Ishikawa (cell line): ENCODE data around the gene MRPS9.
A peak's percentile ranks its signal among the peaks of the same experiment; 100 is the strongest.

Experiments used
- CEBPB ChIP-seq: IDR thresholded peaks from 2 replicates; pipeline ENCODE4 v1.6.1; 2012
- CREB1 ChIP-seq: IDR thresholded peaks from 2 replicates; pipeline ENCODE4 v1.6.1; 2012; ENCODE audit warnings: low read depth
- EGR1 ChIP-seq: IDR thresholded peaks from 2 replicates; pipeline ENCODE4 v1.6.1; 2012
- EP300 ChIP-seq: IDR thresholded peaks from 2 replicates; pipeline ENCODE4 v1.6.1; 2012; ENCODE audit warnings: borderline replicate concordance
- NFIC ChIP-seq: IDR thresholded peaks from 2 replicates; pipeline ENCODE4 v1.6.1; 2012
- RAD21 ChIP-seq: IDR thresholded peaks from 2 replicates; pipeline ENCODE4 v1.6.1; 2012; ENCODE audit warnings: low read depth
- TAF1 ChIP-seq: IDR thresholded peaks from 2 replicates; pipeline ENCODE4 v1.6.1; 2012; ENCODE audit warnings: low read depth, mild to moderate bottlenecking
- TCF12 ChIP-seq: IDR thresholded peaks from 2 replicates; pipeline ENCODE4 v1.6.1; 2012; ENCODE audit warnings: low read depth
- YY1 ChIP-seq: IDR thresholded peaks from 2 replicates; pipeline ENCODE4 v1.6.1; 2012; ENCODE audit warnings: low read depth
- ZBTB7A ChIP-seq: IDR thresholded peaks from 2 replicates; pipeline ENCODE4 v1.6.1; 2012; ENCODE audit warnings: low read depth
- TF ChIP-seq, protein P1 (sequence below): IDR thresholded peaks from 2 replicates; pipeline ENCODE4 v1.6.1; 2012; ENCODE audit warnings: low read depth, mild to moderate bottlenecking
- TF ChIP-seq, protein P2 (sequence below): IDR thresholded peaks from 2 replicates; pipeline ENCODE4 v1.6.1; 2012
- TF ChIP-seq, protein P3 (sequence below): IDR thresholded peaks from 2 replicates; pipeline ENCODE4 v1.6.1; 2012

The MRPS9 gene

DNA sequence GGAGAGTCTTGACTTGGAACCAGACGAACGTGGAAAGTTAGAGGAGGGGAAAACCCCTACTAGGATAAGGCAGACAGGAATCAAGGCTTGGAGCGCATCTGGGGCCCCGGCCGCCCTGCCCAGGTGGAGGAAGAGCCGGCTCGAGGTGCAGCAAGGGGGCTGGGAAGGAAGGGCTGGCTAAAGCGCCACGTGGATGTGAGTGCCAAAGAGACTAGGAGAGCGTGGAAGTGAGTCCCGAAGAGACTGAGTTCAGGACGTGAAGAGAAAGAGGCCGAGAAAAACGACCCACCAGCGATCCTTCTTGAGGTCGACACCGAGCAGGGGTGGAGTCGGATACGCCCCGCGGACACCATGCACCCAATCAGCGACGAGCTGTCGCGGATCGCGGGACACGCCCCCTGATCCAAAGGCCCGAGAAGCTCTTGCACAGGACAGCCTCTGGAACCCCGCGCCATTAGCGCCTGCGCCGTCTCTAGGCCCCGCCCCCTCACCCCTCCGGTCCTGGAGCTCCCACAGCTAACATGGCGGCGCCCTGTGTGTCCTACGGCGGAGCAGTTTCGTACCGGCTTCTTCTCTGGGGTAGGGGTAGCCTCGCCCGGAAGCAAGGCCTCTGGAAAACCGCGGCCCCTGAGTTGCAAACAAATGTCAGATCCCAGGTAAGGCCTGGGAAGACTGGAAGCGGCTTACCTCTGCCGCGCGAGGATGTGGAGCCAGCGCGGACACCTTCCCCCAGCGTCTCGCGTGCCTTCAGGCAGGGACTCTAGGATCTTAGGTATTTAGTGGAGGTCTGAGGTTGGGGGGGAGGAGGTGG lies at the start of gene MRPS9:
TSS of gene MRPS9 (plus strand) at position 498 of the 811 bp plus-strand sequence. CDS start at position 522, 24 bp downstream.
- TF ChIP-seq ZBTB7A (no peak), RAD21 (no peak), NFIC (no peak), CEBPB (no peak), EP300 (no peak), TAF1 (peak; percentile 97), YY1 (peak; percentile 96)
- TF ChIP-seq, protein P1, sequence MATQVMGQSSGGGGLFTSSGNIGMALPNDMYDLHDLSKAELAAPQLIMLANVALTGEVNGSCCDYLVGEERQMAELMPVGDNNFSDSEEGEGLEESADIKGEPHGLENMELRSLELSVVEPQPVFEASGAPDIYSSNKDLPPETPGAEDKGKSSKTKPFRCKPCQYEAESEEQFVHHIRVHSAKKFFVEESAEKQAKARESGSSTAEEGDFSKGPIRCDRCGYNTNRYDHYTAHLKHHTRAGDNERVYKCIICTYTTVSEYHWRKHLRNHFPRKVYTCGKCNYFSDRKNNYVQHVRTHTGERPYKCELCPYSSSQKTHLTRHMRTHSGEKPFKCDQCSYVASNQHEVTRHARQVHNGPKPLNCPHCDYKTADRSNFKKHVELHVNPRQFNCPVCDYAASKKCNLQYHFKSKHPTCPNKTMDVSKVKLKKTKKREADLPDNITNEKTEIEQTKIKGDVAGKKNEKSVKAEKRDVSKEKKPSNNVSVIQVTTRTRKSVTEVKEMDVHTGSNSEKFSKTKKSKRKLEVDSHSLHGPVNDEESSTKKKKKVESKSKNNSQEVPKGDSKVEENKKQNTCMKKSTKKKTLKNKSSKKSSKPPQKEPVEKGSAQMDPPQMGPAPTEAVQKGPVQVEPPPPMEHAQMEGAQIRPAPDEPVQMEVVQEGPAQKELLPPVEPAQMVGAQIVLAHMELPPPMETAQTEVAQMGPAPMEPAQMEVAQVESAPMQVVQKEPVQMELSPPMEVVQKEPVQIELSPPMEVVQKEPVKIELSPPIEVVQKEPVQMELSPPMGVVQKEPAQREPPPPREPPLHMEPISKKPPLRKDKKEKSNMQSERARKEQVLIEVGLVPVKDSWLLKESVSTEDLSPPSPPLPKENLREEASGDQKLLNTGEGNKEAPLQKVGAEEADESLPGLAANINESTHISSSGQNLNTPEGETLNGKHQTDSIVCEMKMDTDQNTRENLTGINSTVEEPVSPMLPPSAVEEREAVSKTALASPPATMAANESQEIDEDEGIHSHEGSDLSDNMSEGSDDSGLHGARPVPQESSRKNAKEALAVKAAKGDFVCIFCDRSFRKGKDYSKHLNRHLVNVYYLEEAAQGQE = no peak
- TF ChIP-seq, protein P2, sequence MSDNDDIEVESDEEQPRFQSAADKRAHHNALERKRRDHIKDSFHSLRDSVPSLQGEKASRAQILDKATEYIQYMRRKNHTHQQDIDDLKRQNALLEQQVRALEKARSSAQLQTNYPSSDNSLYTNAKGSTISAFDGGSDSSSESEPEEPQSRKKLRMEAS = peak; percentile 55

DNA sequence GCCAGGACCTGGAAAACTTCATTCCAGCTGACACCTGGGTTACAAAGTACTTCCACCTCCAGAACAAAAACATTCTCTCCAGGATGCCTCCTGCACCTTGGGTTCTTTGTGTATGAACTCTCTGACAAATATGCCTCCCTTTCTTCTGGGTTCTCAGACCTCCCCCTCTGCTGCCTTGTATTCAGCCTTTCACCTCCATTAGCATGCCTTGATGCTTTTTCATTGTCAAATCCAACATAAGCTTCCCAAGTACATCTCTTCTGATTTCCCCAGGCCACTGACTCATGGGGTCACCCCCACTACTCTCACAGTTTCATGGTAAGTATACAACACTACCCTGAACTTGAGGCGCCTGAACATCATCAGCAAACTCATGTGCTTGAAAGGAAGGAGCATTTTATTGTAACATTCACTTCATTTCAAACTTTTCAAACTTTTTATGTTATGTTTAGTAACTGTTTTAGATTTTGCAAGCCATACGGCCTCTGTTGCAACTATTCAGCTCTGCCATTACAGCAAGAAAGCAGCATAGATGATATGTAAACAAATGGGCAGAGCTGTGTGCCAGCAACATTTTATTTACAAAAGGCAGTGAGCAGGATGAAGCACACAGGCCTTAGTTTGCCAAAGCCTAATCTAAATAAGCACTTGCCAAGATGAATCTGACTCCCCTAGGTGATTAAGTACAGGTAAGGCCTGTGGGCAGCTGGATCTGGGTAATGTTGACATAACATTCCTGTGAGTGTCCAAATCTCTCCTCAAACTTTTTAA lies 32.5 kb upstream of the MRPS9 start:
- TF ChIP-seq EP300 = no peak
- TF ChIP-seq ZBTB7A = no peak
- TF ChIP-seq, protein P2 = no peak
- no peak for TF ChIP-seq TCF12
- TF ChIP-seq, protein P3, sequence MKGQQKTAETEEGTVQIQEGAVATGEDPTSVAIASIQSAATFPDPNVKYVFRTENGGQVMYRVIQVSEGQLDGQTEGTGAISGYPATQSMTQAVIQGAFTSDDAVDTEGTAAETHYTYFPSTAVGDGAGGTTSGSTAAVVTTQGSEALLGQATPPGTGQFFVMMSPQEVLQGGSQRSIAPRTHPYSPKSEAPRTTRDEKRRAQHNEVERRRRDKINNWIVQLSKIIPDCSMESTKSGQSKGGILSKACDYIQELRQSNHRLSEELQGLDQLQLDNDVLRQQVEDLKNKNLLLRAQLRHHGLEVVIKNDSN = no peak
- TF ChIP-seq TAF1 = no peak
- TF ChIP-seq RAD21 = no peak
- TF ChIP-seq YY1 = no peak
- TF ChIP-seq EGR1 = no peak
- TF ChIP-seq NFIC = no peak

DNA sequence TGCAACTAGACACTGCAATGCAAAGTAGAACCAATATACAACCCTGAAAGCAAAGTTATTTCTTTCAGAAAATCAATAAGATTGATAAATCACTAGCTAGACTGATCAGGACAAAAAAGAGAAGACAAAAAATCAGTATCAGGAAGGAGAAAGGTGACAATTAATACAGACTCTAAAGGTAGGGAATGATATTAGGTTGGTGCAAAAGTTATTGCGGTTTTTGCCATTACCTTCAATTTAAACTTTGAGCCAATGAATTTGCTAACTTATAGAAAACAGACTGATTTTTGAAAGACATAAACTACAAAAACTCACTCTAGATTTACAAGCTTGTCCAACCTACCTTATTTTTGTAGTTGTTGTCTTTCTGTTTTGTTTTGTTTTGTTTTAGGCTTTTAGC lies 30.5 kb upstream of the MRPS9 start:
- no peak for TF ChIP-seq NFIC
- no peak for TF ChIP-seq TAF1
- no peak for TF ChIP-seq CREB1
- TF ChIP-seq, protein P3 = no peak

DNA sequence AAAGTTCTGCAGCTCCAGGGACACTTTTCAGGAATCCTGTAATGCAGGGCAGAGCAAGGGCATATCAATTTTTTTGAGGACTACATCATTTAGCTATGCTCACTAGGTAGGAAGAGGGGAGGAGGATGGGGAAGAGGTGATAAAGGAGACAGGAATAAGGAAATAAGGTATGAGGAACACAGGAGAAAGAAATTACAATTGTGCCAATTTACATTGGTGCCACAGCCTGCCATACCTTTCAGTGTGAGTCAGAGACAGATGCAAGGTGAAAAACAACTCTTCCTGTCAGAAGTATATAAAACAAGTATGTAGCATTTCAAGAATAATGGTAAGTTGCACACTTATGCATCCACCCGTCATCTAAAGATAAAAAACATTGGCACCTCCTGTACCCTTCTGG lies 5.4 kb upstream of the MRPS9 start:
- TF ChIP-seq CEBPB (no peak), TCF12 (no peak), TAF1 (no peak), EGR1 (no peak)
- TF ChIP-seq, protein P1 = no peak

DNA sequence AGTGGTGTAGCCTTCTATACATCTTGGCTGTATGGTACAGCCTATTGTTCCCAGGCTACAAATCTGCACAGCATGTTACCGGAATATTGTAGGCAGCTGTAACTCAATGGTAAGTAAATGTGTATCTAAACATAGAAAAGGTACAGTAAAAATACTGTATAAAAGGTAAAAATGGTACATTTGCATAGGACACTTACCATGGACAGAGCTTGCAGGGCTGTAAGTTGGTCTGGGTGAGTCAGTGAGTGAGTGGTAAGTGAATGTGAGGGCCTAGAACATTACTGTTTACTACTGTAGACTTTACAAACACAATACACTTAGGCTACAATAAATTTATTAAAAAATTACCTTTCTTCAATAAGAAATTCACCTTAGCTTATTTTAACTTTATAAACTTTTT lies 3.7 kb upstream of the MRPS9 start:
- TF ChIP-seq, protein P1 = peak; percentile 49; the same call in 1 of the 2 replicates
- TF ChIP-seq EGR1 = no peak
